BLaER1 treated with 17β-estradiol and CSF1 and Interleukin-3, amounts not matched to agents 10 nM and 100 nM (cell line): ENCODE results near the gene MYO1G.
A peak's percentile ranks its signal among the peaks of the same experiment; 100 is the strongest.
"Not testable (repeated sequence)": the region's sequence is repeated elsewhere in the genome, so short reads cannot be mapped to it uniquely, and the experiment has no call there.

Experiments
- H3K27ac ChIP-seq, 11 experiments: shearing (Covaris generic); formaldehyde crosslinking; 2 replicates each; pipeline ENCODE4 v1.8.1; 2022
- H3K27me3 ChIP-seq, 11 experiments: shearing (Covaris generic); formaldehyde crosslinking; 2 replicates each; pipeline ENCODE4 v1.8.1; 2022
- H3K36me3 ChIP-seq, 11 experiments: shearing (Covaris generic); formaldehyde crosslinking; 2 replicates each; pipeline ENCODE4 v1.8.1; 2022
- H3K4me1 ChIP-seq, 10 experiments: shearing (Covaris generic); formaldehyde crosslinking; 2 replicates each; pipeline ENCODE4 v1.8.1; 2022
- H3K4me2 ChIP-seq, 11 experiments: shearing (Covaris generic); formaldehyde crosslinking; 2 replicates each; pipeline ENCODE4 v1.8.1; 2022
- H3K4me3 ChIP-seq, 10 experiments: shearing (Covaris generic); formaldehyde crosslinking; 2 replicates each; pipeline ENCODE4 v1.8.1; 2022
- H3K9ac ChIP-seq, 11 experiments: shearing (Covaris generic); formaldehyde crosslinking; 2 replicates each; pipeline ENCODE4 v1.8.1; 2022
- H3K9me3 ChIP-seq, 11 experiments: shearing (Covaris generic); formaldehyde crosslinking; replicated peaks in 1 of 11; 2 replicates each; pipeline ENCODE4 v1.8.1; 2022
- H4K20me1 ChIP-seq, 11 experiments: shearing (Covaris generic); formaldehyde crosslinking; 2 replicates each; pipeline ENCODE4 v1.8.1; 2022
- Cebpa-rat ChIP-seq, 11 experiments: shearing (Covaris generic); IDR thresholded peaks; 2 replicates each; pipeline ENCODE4 v1.8.1; 2022

The MYO1G gene

GRCh38 chr7:44994877-44995554 is 16.2 kb upstream of the MYO1G start:
- no peaks in the 10 kb centered on the region for H4K20me1 ChIP-seq
- H3K4me1 ChIP-seq: peaks cover 46 to 60% (median 55%) of the 10 kb centered on the region in 10 experiments
- no peak overlapping the region for H3K4me3 ChIP-seq
- peaks cover 0 to 18% (median 7%) of the 10 kb centered on the region in 11 experiments; a peak in 14 of 22 replicates for H3K9me3 ChIP-seq
- TF ChIP-seq Cebpa-rat (IDR thresholded peaks at IDR 0.05): no peak
- peak overlapping the region; percentile 24 to 68 (median 54) for H3K4me2 ChIP-seq
- peaks cover 0 to 6% (median 0%) of the 10 kb centered on the region in 11 experiments; a peak in 4 of 22 replicates for H3K36me3 ChIP-seq
- no peaks in the 10 kb centered on the region for H3K27me3 ChIP-seq
- H3K9ac ChIP-seq: no peak overlapping the region
- H3K27ac ChIP-seq: peak overlapping the region in 4 of 11 experiments; percentile 8 to 30 (median 27); a peak in 5 of 22 replicates

DNA sequence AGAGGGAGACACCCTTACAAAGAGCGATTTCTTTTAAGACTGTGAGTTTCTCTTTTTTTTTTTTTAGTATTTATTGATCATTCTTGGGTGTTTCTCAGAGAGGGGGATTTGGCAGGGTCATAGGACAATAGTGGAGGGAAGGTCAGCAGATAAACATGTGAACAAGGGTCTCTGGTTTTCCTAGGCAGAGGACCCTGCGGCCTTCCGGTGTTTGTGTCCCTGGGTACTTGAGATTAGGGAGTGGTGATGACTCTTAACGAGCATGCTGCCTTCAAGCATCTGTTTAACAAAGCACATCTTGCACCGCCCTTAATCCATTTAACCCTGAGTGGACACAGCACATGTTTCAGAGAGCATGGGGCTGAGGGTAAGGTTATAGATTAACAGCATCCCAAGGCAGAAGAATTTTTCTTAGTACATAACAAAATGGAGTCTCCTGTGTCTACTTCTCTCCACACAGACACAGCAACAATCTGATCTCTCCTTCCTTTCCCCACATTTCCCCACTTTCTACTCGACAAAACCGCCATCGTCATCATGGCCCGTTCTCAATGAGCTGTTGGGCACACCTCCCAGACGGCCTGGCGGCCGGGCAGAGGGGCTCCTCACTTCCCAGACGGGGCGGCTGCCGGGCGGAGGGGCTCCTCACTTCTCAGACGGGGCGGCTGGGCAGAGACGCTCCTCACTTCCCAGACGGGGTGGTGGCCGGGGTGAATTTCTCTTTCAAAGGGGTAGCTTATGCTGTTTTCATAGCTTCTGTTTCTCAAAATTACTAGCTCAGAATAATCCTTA is 13.4 kb upstream of the MYO1G start:
- peaks cover 43 to 72% (median 53%) of the 10 kb centered on the region in 10 experiments for H3K4me1 ChIP-seq
- 0 out of 22 replicates have a peak overlapping the region, but pooled peaks of 1 of the 11 experiments have one; percentile 57 for H3K27ac ChIP-seq
- not testable (repeated sequence) for H3K36me3 ChIP-seq, H3K27me3 ChIP-seq, H3K9ac ChIP-seq, H3K4me3 ChIP-seq, H3K4me2 ChIP-seq, H4K20me1 ChIP-seq
- H3K9me3 ChIP-seq: peaks cover 0 to 18% (median 7%) of the 10 kb centered on the region in 11 experiments; a peak in 14 of 22 replicates

GRCh38 chr7:44990109-44991023 is 11.6 kb upstream of the MYO1G start:
- H3K27ac ChIP-seq: peak overlapping the region in 8 of 11 experiments; percentile 11 to 79 (median 50); a peak in 12 of 22 replicates
- peaks cover 5 to 13% (median 7%) of the 10 kb centered on the region in 11 experiments for H3K36me3 ChIP-seq

DNA sequence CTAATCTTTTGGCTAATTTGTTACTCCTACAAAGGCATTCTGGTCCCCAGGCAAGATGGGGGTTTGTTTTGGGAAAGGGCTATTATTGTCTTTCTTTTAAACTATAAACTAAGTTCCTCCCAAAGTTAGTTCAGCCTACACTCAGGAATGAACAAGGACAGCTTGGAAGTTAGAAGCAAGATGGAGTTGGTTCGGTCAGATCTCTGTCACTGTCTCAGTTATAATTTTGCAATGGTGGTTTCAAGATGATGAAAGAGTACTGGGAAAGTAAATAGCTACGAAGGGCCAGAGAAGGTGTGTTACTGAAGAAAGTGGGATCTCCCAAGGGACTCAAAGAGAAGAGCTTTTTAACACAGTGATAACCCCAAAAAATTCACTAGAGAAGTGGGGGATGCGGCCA is 10.3 kb upstream of the MYO1G start:
- Histone ChIP-seq H4K20me1 (peaks cover 0 to 20% (median 14%) of the 10 kb centered on the region in 11 experiments; a peak in 20 of 22 replicates), H3K27ac (peak overlapping the region in 2 of 11 experiments; percentile 57 to 75; a peak in 2 of 22 replicates), H3K27me3 (no peaks in the 10 kb centered on the region), H3K4me2 (peak overlapping the region in 3 of 11 experiments; percentile 97 to 98 (median 98); a peak in 4 of 22 replicates), H3K9me3 (peaks cover 0 to 18% (median 7%) of the 10 kb centered on the region in 11 experiments; a peak in 14 of 22 replicates), H3K9ac (no peak overlapping the region), H3K4me3 (no peak overlapping the region), H3K4me1 (peaks cover 34 to 62% (median 41%) of the 10 kb centered on the region in 10 experiments), H3K36me3 (peaks cover 17 to 25% (median 19%) of the 10 kb centered on the region in 11 experiments)
- TF ChIP-seq Cebpa-rat (IDR thresholded peaks at IDR 0.05): no peak

More at GRCh38 chr7:44990109-44991023, 11.6 kb upstream of the MYO1G start:
- Histone ChIP-seq H3K9me3 (peaks cover 0 to 18% (median 7%) of the 10 kb centered on the region in 11 experiments; a peak in 14 of 22 replicates), H4K20me1 (peaks cover 0 to 7% (median 2%) of the 10 kb centered on the region in 11 experiments; a peak in 15 of 22 replicates), H3K4me1 (peaks cover 34 to 62% (median 41%) of the 10 kb centered on the region in 10 experiments), H3K4me2 (peak overlapping the region; percentile 9 to 97 (median 46); a peak in 21 of 22 replicates), H3K9ac (peak overlapping the region in 6 of 11 experiments; percentile 3 to 77 (median 44); a peak in 8 of 22 replicates), H3K27me3 (no peaks in the 10 kb centered on the region), H3K4me3 (no peak overlapping the region)
- no peak for TF ChIP-seq Cebpa-rat (IDR thresholded peaks at IDR 0.05)

GRCh38 chr7:44988701-44989100 is 9.9 kb upstream of the MYO1G start:
- Histone ChIP-seq H3K9me3 (peaks cover 0 to 16% (median 7%) of the 10 kb centered on the region in 11 experiments; a peak in 14 of 22 replicates), H3K27ac (no peak overlapping the region; a peak in 2 of 22 replicates), H3K27me3 (no peaks in the 10 kb centered on the region), H4K20me1 (peaks cover 0 to 24% (median 19%) of the 10 kb centered on the region in 11 experiments; a peak in 20 of 22 replicates), H3K9ac (no peak overlapping the region), H3K4me3 (no peak overlapping the region), H3K4me2 (peak overlapping the region in 3 of 11 experiments; percentile 97 to 98 (median 98); a peak in 5 of 22 replicates), H3K36me3 (peaks cover 21 to 29% (median 23%) of the 10 kb centered on the region in 11 experiments), H3K4me1 (peaks cover 38 to 67% (median 44%) of the 10 kb centered on the region in 10 experiments)
- no peak for TF ChIP-seq Cebpa-rat (IDR thresholded peaks at IDR 0.05)

- Histone ChIP-seq H3K9ac (peak overlapping the region in 3 of 11 experiments; percentile 20 to 92 (median 91); a peak in 3 of 22 replicates), H3K4me2 (peak overlapping the region; percentile 85 to 100 (median 96); a peak in 19 of 22 replicates), H3K9me3 (peaks cover 0 to 11% (median 7%) of the 10 kb centered on the region in 11 experiments; a peak in 14 of 22 replicates), H3K36me3 (peaks cover 28 to 36% (median 30%) of the 10 kb centered on the region in 11 experiments), H3K27ac (peak overlapping the region in 2 of 11 experiments; percentile 3 to 4; a peak in 1 of 22 replicates), H3K4me3 (no peak overlapping the region), H3K27me3 (no peaks in the 10 kb centered on the region), H3K4me1 (peaks cover 45 to 74% (median 51%) of the 10 kb centered on the region in 10 experiments), H4K20me1 (peaks cover 0 to 31% (median 26%) of the 10 kb centered on the region in 11 experiments; a peak in 20 of 22 replicates)
- TF ChIP-seq Cebpa-rat (IDR thresholded peaks at IDR 0.05): no peak
These were observed 9.2 kb upstream of the MYO1G start for GRCh38 chr7:44987996-44988395.

- Histone ChIP-seq H3K27ac (peak overlapping the region in 9 of 11 experiments; percentile 90 to 96 (median 93); a peak in 13 of 22 replicates), H3K9ac (peak overlapping the region in 10 of 11 experiments; percentile 89 to 97 (median 93); a peak in 17 of 22 replicates), H3K27me3 (no peaks in the 10 kb centered on the region), H3K36me3 (peaks cover 34 to 37% (median 36%) of the 10 kb centered on the region in 11 experiments), H3K4me1 (peaks cover 50 to 79% (median 56%) of the 10 kb centered on the region in 10 experiments), H3K4me3 (peak overlapping the region in 9 of 10 experiments; percentile 71 to 94 (median 87); a peak in 15 of 20 replicates), H3K9me3 (peaks cover 0 to 8% (median 2%) of the 10 kb centered on the region in 11 experiments; a peak in 14 of 22 replicates), H3K4me2 (peak overlapping the region; percentile 85 to 100 (median 96)), H4K20me1 (peaks cover 0 to 37% (median 31%) of the 10 kb centered on the region in 11 experiments; a peak in 20 of 22 replicates)
- TF ChIP-seq Cebpa-rat (IDR thresholded peaks at IDR 0.05): no peak
These were observed 8.6 kb upstream of the MYO1G start for GRCh38 chr7:44987457-44987856.
